Fibroblast of lung (primary cell): ENCODE results near the gene TTLL6. TPM values are rescaled to one million over a fixed set of nuclear protein-coding genes. Genes with fewer than 3 reads are reported as not detected.
A peak's percentile ranks its signal among the peaks of the same experiment; 100 is the strongest.

Experiments used
- DNase-seq, 2 donors: peaks; one replicate each; pipeline versions ENCODE4 v3.0.0 to v3.0.0-alpha.2; 2010; ENCODE audit warnings: low read depth in 2 of 2
- H2AFZ ChIP-seq: 2 replicates; pipeline ENCODE4 v1.5.1; 2012; ENCODE audit warnings: low read length, control low read depth, inconsistent platforms
- H3K27ac ChIP-seq: 2 replicates; pipeline ENCODE4 v1.5.1; 2011; ENCODE audit warnings: low read length, control low read depth; ENCODE audit not compliant: insufficient read depth
- H3K27me3 ChIP-seq: 2 replicates; pipeline ENCODE4 v1.5.1; 2011; ENCODE audit warnings: mild to moderate bottlenecking, low read length; ENCODE audit not compliant: control insufficient read depth, insufficient read depth
- H3K36me3 ChIP-seq: 2 replicates; pipeline ENCODE4 v1.5.1; 2011; ENCODE audit warnings: low read length; ENCODE audit not compliant: control insufficient read depth, insufficient read depth
- H3K4me1 ChIP-seq: 2 replicates; pipeline ENCODE4 v1.5.1; 2011; ENCODE audit warnings: low read length; ENCODE audit not compliant: control insufficient read depth, insufficient read depth; ENCODE audit errors: extremely low read depth
- H3K4me2 ChIP-seq: 2 replicates; pipeline ENCODE4 v1.5.1; 2011; ENCODE audit warnings: low read length, control low read depth; ENCODE audit not compliant: insufficient read depth; ENCODE audit errors: extremely low read depth
- H3K4me3 ChIP-seq, 4 experiments: fragments of 200-600 bp in 1 of 4; sonication (generic) in 1 of 4; replicated peaks in 1 of 4; 2 replicates each; pipeline ENCODE4 v1.5.1; 2011 to 2016; ENCODE audit warnings: low read length in 4 of 4, low read depth in 3 of 4, mild to moderate bottlenecking in 3 of 4, control low read depth in 2 of 4, inconsistent platforms in 1 of 4, mixed read lengths in 1 of 4; ENCODE audit not compliant: insufficient read depth in 1 of 4; ENCODE audit errors: control extremely low read depth in 1 of 4
- H3K79me2 ChIP-seq: 2 replicates; pipeline ENCODE4 v1.5.1; 2012; ENCODE audit warnings: mild to moderate bottlenecking, low read length, inconsistent platforms; ENCODE audit not compliant: control insufficient read depth, insufficient read depth
- H3K9ac ChIP-seq: 2 replicates; pipeline ENCODE4 v1.5.1; 2011; ENCODE audit warnings: mild to moderate bottlenecking, low read length, control low read depth; ENCODE audit not compliant: insufficient read depth
- H3K9me3 ChIP-seq: 2 replicates; pipeline ENCODE4 v1.5.1; 2012; ENCODE audit warnings: low read depth, low read length; ENCODE audit not compliant: control insufficient read depth, insufficient read depth
- H4K20me1 ChIP-seq: 2 replicates; pipeline ENCODE4 v1.5.1; 2011; ENCODE audit warnings: low read length; ENCODE audit not compliant: control insufficient read depth, insufficient read depth; ENCODE audit errors: extremely low read depth
- CTCF ChIP-seq, 2 donors: IDR thresholded peaks in 1 of 2; conservative IDR thresholded peaks in 1 of 2; 1 replicate in 1 of 2; 2 replicates in 1 of 2; pipeline ENCODE4 v1.5.1; 2011 to 2012; ENCODE audit warnings: low read length in 2 of 2, control low read depth in 1 of 2, inconsistent platforms in 1 of 2, low read depth in 1 of 2, mild to moderate bottlenecking in 1 of 2
- EZH2 ChIP-seq: IDR thresholded peaks from 2 replicates; pipeline ENCODE4 v1.5.1; 2012; ENCODE audit warnings: low read length, control low read depth, mild to moderate bottlenecking; ENCODE audit errors: missing control alignments
- polyA plus RNA-seq, 2 donors: library from polyadenylated mRNA; depleted of rRNA in 1 of 2; stranded (reverse) in 1 of 2; unstranded in 1 of 2; fragments of >200 nt; gene quantifications; 2 replicates each; pipeline ENCODE4 v1.2.1, GENCODE V29; 2011 to 2012; ENCODE audit warnings: missing spikeins in 1 of 2
- total RNA-seq: library from RNA; depleted of rRNA; stranded (reverse); fragments of >200 nt; gene quantifications from 2 replicates; pipeline ENCODE4 v1.2.1, GENCODE V29; 2014

TTLL6 gene
- total and polyA plus RNA-seq, 2 donors (not counting 1 experiment from before 2014, with no cell fraction given): 0.17 TPM; not detected in 1

DNA sequence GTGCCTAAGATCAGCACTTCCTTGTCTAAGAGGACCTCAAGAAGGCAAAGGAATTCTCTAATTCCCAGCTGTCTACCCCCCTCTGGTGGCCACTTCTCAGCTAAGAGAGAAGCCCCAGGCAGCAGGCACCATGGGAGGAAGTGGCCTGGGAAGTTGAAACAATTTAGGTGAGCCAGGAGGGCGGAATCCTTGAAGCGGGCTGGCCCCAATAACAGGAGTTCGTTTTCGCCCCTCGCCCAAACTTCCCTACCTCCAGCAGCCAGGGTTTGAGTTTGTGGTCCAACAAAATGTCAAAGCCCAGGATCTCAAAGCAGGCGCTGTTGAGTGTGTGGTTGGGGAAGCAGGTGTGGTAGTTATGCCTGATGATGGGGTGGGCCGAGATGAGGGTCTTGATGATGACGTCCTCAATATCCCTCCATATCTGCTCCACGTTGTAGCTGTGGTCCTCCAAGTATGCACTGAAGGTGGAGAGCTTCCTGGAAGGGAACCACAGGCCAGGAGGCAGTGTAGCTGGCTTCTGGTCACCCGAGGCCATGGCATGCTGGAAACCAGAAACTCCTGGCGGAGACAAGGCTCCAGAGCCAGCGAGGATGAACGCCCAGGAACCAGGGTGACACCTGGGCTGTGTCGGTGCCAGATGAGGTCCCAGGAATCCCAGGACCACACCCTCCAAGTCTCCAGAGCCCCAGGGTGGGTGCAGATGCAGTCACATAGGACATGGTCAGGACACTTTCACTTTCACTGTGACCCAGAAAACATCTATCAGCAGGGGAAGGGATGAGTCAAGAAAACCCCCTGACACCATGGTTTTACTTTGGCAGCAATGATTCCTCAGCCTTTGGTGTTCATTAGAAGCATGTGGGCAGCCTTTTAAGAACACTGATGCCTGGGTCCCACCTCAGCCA lies 25.6 kb downstream of the TTLL6 start:
- Histone ChIP-seq H3K4me3 (no peak overlapping the region), H3K27me3 (peaks cover 10% of the 10 kb centered on the region), H3K79me2 (no peaks in the 10 kb centered on the region), H3K9ac (no peak overlapping the region), H2AFZ (no peak overlapping the region), H3K9me3 (no peaks in the 10 kb centered on the region), H3K36me3 (no peaks in the 10 kb centered on the region), H3K27ac (no peak overlapping the region), H3K4me2 (no peak overlapping the region), H3K4me1 (no peaks in the 10 kb centered on the region), H4K20me1 (no peaks in the 10 kb centered on the region)
- peak; percentile 83 to 88 for TF ChIP-seq CTCF (conservative IDR thresholded peaks at IDR 0.05 in 1 of 2, IDR thresholded peaks at IDR 0.05 in 1 of 2; ENCODE audit: low read depth in 1 of 2, low read length in 2 of 2)
- TF ChIP-seq EZH2: no peak
- peak; percentile 68 to 85 for DNase-seq

DNA sequence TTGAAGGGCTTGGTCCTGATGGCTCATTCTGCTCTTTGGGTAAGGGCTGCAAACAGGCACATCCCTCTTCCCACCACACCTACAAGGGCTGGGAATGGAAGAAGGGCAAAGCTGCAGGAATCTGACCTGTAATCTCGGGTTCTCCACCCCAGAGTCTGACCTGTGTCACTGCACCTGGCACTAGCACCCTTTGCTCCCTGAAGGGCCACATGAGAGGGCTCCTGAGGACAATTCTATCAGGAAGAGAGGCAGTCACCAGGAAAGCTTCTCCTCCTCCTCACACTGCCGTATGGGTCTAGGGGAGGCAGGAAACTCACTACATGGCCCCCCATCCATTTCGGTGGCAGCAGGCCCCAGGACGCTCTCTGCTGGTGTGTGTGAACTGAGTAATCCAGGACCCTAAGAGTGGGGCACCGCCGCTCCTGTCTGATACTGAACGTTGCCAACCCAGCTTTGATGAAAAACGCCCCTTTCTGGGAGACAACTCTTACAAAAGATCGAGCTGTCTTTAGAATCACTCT lies 26.4 kb downstream of the TTLL6 start:
- TF ChIP-seq EZH2 (peak; percentile 22), CTCF (conservative IDR thresholded peaks at IDR 0.05 in 1 of 2, IDR thresholded peaks at IDR 0.05 in 1 of 2; ENCODE audit: low read depth in 1 of 2, low read length in 2 of 2) (no peak)
- peaks cover 16% of the 10 kb centered on the region for H3K27me3 ChIP-seq
- H3K9me3 ChIP-seq: no peaks in the 10 kb centered on the region
- no peaks in the 10 kb centered on the region for H3K79me2 ChIP-seq
- H3K27ac ChIP-seq: no peak overlapping the region
- H4K20me1 ChIP-seq: no peaks in the 10 kb centered on the region
- no peak overlapping the region for H2AFZ ChIP-seq
- no peak overlapping the region for H3K9ac ChIP-seq
- no peaks in the 10 kb centered on the region for H3K36me3 ChIP-seq
- DNase-seq: no peak
- H3K4me1 ChIP-seq: no peaks in the 10 kb centered on the region
- no peak overlapping the region for H3K4me2 ChIP-seq
- H3K4me3 ChIP-seq: no peak overlapping the region

- no peaks in the 10 kb centered on the region for H3K79me2 ChIP-seq
- TF ChIP-seq EZH2 (no peak), CTCF (conservative IDR thresholded peaks at IDR 0.05 in 1 of 2, IDR thresholded peaks at IDR 0.05 in 1 of 2; ENCODE audit: low read depth in 1 of 2, low read length in 2 of 2) (no peak)
- H3K9ac ChIP-seq: no peak overlapping the region
- H3K4me3 ChIP-seq: no peak overlapping the region
- H3K36me3 ChIP-seq: no peaks in the 10 kb centered on the region
- no peaks in the 10 kb centered on the region for H3K9me3 ChIP-seq
- no peak overlapping the region for H3K27ac ChIP-seq
- no peak overlapping the region for H3K4me2 ChIP-seq
- H4K20me1 ChIP-seq: no peaks in the 10 kb centered on the region
- DNase-seq: no peak
- no peak overlapping the region for H2AFZ ChIP-seq
- H3K27me3 ChIP-seq: peaks cover 20% of the 10 kb centered on the region
- H3K4me1 ChIP-seq: no peaks in the 10 kb centered on the region
These were observed 29.2 kb downstream of the TTLL6 start for GRCh38 chr17:48787828-48788227.
